ENCODE measurements around the gene NRXN3. TPM values are rescaled to one million over a fixed set of nuclear protein-coding genes. Genes with fewer than 3 reads are reported as not detected.

The NRXN3 gene
- total RNA-seq, 1 donor from 2014 or later = not detected

- intact Hi-C loops (cut with micrococcal nuclease) = no loop called here
These were observed 1533.0 kb downstream of the NRXN3 start for GRCh38 chr14:79703209-79703608.

- intact Hi-C loops (cut with micrococcal nuclease) = no loop called here
These were observed 1534.1 kb downstream of the NRXN3 start for GRCh38 chr14:79704041-79704807.

GRCh38 chr14:79705126-79705894 lies 1535.1 kb downstream of the NRXN3 start:
- intact Hi-C loops (cut with micrococcal nuclease) = no loop called here

GRCh38 chr14:79706382-79706781 lies 1536.2 kb downstream of the NRXN3 start:
- intact Hi-C loops (cut with micrococcal nuclease) = no loop called here

GRCh38 chr14:79708426-79709388 lies 1538.5 kb downstream of the NRXN3 start:
- intact Hi-C loops (cut with micrococcal nuclease) = no loop called here

GRCh38 chr14:79709573-79709972 lies 1539.4 kb downstream of the NRXN3 start:
- intact Hi-C loops (cut with micrococcal nuclease) = no loop called here

GRCh38 chr14:79712302-79712950 lies 1542.3 kb downstream of the NRXN3 start:
- intact Hi-C loops (cut with micrococcal nuclease) = no loop called here

- intact Hi-C loops (cut with micrococcal nuclease) = no loop called here
These were observed 1551.4 kb downstream of the NRXN3 start for GRCh38 chr14:79721399-79722084.

GRCh38 chr14:79724934-79725717 lies 1555.0 kb downstream of the NRXN3 start:
- intact Hi-C loops (cut with micrococcal nuclease) = no loop called here

GRCh38 chr14:79727900-79728299 lies 1557.7 kb downstream of the NRXN3 start:
- intact Hi-C loops (cut with micrococcal nuclease) = no loop called here

- intact Hi-C loops (cut with micrococcal nuclease) = no loop called here
These were observed 1558.2 kb downstream of the NRXN3 start for GRCh38 chr14:79728331-79728730.

GRCh38 chr14:79729731-79730130 lies 1559.6 kb downstream of the NRXN3 start:
- intact Hi-C loops (cut with micrococcal nuclease) = no loop called here

- intact Hi-C loops (cut with micrococcal nuclease) = no loop called here
These were observed 1560.0 kb downstream of the NRXN3 start for GRCh38 chr14:79730196-79730595.

- intact Hi-C loops (cut with micrococcal nuclease) = no loop called here
These were observed 1560.8 kb downstream of the NRXN3 start for GRCh38 chr14:79730953-79731352.

- intact Hi-C loops (cut with micrococcal nuclease) = no loop called here
These were observed 1562.9 kb downstream of the NRXN3 start for GRCh38 chr14:79732911-79733655.

- intact Hi-C loops (cut with micrococcal nuclease) = no loop called here
These were observed 1564.0 kb downstream of the NRXN3 start for GRCh38 chr14:79734151-79734550.

- intact Hi-C loops (cut with micrococcal nuclease) = no loop called here
These were observed 1564.5 kb downstream of the NRXN3 start for GRCh38 chr14:79734656-79735055.

GRCh38 chr14:79735121-79735520 lies 1564.9 kb downstream of the NRXN3 start:
- intact Hi-C loops (cut with micrococcal nuclease) = no loop called here

GRCh38 chr14:79740066-79740601 lies 1570.0 kb downstream of the NRXN3 start:
- intact Hi-C loops (cut with micrococcal nuclease) = no loop called here

All from T-helper 1 cell treated with Interleukin-12 subunit alpha and Interleukin-12 subunit beta and Interleukin-4 antibody, amounts not matched to agents 30 ng/mL and 1 ng/mL, for 36 hours (primary cell).